GM21367 (cell line): Measurements from ENCODE around the gene GTSE1.

Experiments
- ATAC-seq: cut with Tn5 transposase; IDR thresholded peaks from one replicate; pipeline ENCODE4 v1.9.1; 2021; ENCODE audit not compliant: unreplicated experiment

Gene GTSE1

DNA sequence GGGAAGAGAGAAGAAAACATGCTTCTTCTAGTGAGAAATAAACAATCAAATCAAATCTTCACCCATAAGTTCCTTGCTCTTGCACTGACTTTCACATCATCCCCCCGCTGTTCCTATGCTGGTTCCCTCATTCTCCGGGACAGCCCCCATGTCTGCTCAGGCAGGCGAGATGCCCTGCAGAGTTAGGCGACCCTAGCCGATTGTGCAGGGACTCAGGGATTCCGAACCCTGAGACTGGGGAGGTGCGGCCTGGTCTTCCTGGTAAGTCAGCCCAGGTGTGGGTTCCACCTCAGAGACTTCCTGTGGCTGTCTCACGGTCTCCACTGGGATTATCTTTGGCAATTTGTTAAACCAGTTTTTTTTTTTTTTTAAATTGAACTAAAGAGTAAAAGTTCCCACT is 22.3 kb upstream of the GTSE1 start:
- ATAC-seq, result no peak

DNA sequence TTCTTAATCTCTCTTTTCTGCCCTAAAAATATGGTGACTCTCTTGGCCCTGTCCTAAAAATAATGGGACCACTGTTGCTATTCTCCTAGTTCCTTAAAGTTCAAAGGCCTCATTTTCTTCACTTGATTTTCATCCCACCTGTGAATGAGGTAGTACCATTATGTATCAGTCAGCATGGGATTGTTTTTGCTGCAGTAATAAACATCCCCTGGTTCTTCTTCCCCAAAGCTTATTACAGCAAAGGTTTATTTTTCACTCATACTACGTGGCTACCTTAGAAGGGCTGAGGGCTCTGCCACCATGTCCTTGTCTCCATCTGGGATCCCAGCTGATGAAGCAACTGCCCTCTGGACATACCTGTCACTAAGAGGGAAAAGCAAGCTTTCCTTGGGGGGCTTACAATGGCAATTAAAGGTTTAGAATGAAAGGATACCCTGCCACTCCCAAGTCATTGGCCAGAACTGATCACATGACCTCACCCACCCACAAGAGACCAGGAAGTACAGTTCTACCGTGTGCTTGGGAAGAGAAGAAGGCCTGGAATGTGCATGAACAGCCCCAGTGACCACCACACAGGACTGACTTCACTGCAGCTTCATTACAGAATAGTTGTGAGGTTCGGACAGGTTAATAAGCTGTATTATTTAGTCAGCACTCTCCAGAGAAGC is 21.1 kb upstream of the GTSE1 start:
- ATAC-seq, result no peak

DNA sequence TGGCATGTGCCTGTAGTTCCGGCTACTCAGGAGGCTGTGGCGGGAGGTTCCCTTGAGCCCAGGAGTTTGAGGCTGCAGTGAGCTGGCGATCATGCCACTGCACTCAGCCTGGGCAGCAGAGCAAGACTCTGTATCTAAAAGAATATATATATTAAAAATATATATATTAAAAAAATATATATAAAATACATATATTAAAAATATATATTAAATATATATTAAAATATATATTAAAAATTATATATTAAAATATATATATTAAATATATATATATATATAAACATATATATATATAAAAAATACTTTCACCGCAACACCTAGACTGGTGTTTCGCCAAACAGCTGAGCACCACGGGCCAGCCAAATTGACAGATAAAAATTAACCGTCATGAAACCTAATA is 20.1 kb upstream of the GTSE1 start:
- ATAC-seq, result no peak

DNA sequence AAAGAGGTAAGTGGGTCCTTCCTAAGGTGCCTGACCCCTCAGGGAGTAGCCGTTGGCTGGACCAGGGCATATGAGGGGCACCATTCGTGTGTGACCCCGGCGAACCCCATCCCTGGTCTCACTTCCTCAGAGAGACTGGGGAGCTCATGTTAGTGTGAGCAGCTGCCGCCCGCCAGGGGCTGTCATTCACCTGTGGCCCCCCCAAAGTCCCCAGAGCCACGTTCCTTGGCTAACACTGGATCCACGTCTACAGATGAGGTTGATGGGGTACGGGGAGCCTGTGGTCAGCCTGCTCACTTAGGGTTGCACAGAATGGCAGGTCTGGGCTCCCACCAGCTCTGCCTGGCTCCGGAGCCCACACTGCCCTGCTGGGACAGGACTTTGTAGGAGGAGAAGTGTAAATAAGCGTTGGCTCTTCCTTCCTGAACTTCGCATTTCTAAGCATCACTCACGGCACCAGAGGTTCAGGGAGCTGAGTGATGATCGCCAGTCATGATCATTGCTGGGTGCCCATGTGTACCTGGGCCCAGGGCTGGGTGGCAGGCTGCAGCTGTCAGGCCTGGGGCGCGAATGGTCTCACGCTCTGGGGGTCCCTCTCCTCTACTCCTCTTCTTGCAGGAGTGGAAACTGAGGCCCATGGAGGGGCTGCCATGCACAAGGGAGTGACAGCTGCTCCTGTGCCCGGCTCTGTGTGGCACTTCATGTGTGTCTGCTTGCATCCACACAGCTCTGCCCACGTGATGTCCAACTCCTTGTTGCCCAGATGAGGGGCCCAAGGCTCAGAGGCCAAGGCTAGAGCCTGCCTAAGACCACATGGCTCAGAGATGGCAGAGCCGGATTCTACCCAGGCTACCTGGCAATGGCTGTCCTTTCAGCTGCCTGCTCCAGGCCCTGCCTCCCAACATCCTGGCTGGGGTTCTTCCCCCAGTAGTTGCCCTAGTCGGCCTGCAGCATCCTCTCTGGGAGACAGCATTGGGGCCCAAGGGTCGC is 17.7 kb upstream of the GTSE1 start:
- no peak for ATAC-seq

DNA sequence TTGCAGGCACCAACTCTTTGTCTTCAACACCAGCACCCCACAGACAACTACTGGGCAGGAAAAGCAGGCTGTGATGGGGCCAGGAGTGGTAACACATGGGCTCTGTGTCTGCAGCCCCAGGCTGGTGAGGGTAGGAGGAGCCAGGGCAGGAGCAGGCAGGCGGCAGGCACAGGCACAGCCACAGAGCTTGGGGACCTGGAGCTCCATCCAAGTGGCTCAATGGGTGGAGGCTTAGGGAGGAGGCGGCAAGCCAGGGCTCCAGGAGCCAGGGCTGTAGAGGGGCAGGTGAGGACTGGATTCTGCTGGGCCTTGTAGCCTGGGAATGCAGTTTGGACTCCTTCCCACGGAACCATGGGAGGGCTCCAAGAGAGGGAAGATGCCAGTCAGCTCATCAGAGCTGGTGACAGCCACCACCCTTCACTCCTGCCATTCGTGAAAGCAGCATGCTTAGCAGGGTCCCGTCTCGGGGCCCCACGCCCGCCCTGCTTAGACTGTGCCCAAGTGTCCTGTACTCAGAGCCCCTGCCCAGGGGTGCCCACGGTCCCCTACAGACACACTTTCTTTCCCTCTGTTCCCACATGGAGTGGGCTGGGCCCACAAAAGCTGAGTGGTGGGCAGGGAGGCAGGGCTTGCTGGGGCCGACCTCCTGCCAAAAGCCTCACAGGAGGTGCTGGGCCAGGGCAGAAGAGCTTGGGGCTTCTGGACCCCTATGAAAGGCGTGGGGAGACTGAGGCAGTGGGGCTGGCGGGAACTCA is 16.4 kb upstream of the GTSE1 start:
- ATAC-seq, result no peak

DNA sequence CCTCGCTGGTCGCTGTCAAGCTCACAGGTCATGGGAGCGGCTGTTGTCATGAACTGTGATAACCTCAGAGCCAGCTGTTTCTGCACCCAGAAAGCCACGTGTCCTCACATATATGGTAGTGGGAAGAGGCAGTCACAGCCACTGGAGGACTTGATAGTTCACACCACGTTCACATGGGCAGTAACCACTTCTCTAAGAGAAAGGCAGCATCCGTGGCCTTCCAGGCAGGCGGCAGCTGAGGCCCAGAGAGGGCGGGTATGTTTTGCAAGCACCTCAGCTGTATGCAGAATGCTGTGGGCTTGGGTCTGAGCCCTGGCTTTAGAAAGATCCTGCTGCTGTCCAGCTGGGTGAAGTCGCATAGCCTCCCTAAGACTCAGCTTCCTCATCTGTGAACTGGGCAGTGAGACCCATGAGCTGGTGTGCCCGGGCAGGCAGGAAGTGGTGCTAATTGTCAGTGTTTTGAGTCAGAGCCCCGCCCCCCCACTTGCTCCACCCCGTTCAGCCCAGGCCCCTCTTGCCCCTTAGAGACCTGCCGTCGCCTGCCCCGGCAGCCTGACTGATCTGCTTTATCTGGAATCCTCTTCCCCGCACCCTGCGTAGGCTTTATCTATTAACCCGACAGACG is 15.6 kb upstream of the GTSE1 start:
- no peak for ATAC-seq

DNA sequence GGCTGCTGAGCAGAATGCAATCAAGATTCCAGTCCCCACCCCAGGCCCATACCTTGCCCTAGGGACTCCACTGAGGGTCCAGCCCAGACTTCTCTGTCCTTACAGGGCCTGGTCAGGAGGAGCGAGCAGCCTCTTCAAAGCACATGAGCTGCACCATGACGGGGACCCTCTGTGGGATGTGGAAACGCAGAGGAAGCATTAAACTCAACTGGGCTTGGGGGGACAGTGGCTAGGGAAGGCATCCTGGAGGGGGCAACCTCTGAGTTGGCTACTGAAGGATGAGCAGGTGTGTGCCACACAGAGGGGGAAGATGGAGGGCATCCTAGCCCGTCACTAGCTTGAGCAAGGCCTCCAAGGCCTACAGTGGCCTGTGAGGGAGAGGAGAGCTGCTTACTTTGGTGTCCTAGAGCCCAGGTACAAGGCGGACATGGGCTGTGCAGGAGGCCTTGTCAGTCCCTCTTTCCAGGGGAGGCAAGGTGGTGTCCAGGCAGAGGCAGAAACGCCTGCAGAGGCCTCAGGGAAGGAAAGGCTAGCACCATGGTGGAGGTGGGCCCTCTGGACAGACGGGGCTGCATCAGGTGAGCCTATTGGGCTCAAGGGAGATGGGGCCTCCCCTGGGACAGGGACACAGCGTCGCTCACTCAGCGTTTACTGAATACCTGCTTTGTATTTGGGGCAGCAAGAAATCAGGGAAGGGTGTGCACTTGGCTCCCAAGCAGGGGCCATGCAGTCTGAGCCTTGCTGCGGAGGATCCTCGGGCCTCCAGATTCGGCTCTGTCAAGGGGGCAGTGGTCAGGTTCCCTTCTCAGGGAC is 14.6 kb upstream of the GTSE1 start:
- ATAC-seq, result no peak

DNA sequence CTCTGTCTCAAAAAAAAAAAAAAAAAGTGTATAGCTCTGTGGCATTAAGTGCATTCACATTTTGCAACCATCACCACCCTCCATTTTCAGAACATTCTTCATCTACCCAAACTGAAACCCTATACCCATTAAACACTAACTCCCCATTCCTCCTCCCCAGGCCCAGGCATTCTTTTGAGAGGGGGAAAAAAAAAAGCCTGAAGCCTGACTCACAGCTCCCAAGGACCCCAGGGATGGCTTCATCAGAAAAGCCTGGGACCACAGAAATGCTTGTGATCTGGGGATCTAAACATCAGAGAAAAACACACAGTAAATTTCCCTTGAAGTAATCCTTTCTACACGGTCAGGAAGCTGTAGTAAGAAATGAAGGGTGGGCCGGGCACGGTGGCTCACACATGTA is 10.7 kb upstream of the GTSE1 start:
- no peak for ATAC-seq

DNA sequence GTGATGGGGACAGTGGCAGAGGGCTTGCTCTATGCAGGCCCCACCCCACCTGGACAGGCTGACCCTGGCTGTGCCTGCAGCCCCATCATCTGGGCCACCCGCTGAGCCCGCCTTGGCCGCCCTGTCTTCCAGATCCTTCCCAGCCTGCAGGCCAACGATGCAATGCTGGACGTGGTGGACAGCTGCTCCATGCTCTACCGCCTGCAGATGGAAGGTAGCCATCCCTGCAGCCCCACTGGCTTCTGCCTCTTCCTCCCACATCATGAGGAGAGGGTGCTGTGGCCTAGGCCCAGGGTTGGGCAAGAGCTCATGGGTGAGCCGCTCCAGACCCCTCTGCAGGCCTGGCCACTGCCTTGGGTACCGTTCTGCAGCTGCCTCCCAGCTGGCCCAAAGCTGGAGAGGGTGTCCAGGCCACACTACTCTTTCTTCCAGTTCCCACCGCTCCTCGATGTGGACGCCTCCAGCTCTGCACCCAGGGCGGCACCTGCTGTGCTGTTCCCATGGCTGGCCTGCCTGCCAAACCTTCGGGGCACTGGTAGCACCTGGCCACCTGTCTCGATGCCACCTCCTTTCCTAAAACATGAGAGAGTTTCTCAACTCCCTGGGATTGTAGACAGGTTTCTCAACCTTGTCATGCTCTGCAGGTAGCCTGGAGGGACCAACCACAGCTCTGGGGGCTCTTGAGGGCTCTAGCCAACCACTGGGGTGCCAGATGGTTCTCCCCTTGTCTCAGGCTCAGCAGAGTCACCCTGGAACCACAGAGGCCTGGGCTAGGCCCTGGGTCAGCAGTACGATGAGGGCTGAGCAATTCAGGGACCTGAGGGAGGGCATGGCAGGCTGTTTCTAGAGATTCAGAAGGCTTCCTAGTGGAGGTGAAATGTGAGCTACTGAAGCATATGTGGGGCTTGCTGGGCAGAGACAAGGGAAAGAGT is 9.5 kb upstream of the GTSE1 start:
- no peak for ATAC-seq

DNA sequence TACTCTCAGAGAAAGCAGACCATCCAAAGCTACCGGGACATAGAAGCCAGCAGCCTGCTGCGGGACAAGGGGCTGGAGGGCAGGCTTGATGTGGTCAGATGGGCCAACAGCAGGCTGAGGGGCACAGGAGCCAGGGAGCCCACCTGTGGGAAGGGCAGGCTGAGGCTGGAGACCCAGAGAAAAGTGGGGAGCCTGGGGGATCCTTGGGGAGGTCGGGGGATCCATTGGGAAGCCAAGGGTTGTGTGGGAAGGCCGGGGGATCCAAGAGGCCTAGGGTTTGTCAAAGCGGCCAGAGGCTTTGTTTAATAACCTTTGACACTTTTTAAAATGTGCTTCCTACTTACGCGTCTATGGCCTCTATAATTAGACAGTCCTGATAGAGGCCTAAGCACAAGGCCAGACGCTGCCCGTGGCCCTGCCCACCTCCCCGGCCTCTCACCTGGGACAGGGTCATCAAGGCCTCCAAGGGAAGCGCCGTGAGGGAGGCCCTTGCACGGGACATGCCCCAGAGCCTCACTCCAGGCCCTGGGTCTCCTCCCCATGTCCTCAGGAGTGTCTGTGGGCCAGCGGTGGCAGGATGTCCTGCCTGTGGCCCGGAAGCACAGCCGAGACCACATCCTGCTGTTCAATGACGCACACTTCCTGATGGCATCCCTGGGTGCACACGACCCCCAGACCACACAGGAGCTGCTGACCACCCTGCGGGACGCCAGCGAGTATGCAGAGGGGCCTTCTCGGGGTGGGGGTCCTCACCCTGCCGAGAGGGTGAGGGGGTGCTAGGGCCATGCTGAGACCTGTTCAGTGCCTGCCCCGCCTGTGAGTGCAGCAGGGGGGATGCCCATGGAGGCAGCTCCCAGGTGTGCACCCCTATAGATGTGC is 8.6 kb upstream of the GTSE1 start:
- no peak for ATAC-seq

DNA sequence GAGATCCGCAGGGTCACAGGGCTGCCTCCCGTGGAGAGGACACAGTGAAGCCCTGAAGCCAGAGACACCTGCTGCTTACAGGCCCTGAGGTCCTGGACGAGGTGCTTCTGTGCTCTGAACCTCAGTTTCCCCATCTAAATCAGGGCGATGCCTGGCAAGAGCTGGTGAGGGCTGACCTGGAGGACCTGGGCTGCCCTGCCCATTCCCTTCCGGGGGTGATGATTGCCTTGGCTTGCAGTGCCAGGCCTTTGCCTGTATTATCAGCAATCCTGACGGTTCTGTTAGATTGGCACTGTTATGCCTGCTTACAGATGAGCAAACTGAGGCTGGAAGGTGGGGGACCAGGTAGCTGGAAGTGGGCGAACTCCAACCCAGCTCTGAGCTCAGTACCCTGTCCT is 7.8 kb upstream of the GTSE1 start:
- ATAC-seq, result no peak

DNA sequence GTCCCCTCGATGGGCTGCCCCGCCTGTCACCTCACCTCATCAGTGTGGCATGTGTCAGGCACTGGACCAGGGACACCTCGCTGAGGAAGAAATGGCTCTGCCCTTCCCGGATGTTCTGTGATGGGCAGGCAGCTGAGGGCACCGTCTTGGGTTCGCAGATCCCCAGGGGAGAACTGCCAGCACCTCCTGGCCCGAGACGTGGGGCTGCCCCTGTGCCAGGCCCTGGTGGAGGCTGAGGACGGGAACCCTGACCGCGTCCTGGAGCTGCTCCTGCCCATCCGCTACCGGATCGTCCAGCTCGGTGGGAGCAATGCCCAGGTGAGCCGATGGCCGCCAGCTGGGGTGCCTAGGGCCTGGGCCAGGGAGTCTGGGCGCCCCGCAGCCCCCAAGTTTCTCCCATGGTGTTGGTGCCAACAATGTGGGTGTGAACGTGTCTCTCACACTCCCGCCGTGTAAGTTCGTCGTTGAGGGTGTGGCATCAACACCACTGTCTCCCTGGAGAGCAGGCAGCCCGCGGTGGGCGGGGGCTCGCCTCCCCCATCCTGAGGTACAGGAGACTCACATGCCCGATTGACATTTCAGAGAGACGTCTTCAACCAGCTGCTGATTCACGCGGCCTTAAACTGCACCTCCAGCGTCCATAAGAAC is 7.3 kb upstream of the GTSE1 start:
- no peak for ATAC-seq

DNA sequence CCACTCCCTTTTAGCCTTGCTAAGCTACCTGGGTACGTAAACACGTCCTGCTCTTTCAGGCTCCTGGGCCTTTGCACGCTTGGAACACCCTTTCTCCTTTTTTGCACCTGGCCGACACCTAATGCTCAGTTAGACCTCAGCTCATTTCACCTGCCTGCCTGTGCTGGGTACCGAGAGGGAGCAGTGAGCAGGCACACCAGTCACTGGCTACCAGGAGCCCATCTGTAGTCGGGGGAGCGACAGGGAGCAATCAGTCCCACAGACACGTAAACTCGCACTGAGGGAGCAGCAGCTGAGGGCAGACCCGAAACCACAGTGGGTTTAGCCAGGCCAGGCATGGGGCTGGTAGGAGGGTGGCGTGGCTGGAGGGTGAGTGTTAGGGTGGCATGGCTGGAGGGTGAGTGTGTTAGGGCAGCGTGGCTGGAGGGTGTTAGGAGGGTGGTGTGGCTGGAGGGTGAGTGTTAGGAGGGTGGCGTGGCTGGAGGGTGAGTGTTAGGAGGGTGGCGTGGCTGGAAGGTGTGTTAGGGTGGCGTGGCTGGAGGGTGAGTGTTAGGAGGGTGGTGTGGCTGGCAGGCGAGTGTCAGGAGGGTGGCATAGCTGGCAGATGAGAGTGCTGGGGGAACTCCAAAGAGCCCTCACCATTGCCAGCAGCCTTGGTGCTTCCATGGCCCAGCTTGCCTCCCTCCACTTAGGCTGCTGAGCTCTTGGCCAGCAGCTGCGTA is 6.4 kb upstream of the GTSE1 start:
- no peak for ATAC-seq

DNA sequence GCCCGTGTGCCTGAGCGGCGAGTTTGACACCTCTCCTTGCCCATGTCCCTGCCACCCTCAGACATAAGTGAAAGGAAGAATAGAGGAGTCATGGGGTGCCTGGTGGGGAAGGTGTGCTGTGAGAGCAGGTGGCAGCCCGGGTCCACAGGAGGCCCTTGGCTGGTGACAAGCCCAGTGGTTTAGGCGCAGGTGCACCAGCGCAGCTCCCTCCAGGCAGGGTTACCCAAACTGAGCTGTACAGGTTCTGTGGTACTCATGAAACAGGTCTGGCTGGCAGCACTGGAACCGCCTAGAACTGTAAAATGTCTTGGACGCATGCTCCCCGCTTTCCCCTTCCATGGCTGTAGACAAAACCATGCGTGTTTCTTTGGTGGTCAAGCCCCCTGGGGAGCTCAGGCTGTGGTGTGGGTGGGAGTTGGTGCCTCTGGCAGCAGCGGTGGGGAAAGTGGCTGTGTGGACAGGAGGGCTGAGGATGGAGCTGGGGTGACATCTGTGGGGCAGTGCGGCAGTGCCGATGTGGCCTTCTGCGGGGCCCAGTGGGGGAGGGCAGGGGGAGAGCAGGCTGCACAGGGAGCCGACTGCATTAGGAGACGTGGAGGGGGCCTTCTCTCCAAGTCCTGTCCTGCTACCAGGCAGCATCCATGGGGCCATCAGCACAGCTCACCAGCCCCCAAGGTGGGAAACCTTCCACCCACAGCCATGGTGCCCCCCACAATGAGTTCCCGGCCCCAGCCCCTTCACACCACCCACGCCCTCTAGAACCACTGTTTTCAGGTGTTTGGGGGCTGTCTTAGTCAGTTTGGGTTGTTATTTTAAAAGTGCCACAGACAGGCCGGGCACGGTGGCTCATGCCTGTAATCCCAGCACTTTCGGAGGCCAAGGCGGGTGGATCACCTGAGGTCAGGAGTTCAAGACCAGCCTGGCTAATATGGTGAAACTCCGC is 5.6 kb upstream of the GTSE1 start:
- no peak for ATAC-seq

DNA sequence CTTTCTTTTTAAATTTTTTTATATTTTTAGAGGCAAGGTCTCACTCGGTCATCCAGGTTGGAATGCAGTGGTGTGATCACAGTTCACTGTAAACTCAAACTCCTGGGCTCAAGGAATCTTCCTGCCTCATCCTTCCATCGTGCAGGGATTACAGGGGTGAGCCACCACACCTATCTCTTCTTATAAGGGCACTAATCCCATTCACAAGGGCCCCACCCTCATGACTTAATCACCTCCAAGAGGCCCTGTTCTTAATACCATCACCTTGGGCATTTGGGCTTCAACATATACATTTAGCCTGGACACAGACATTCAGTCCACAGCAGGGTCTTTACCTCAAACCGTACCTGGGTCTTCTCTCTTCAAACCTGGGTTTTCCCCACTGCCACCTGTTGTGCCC is 4.5 kb upstream of the GTSE1 start:
- ATAC-seq, result no peak

DNA sequence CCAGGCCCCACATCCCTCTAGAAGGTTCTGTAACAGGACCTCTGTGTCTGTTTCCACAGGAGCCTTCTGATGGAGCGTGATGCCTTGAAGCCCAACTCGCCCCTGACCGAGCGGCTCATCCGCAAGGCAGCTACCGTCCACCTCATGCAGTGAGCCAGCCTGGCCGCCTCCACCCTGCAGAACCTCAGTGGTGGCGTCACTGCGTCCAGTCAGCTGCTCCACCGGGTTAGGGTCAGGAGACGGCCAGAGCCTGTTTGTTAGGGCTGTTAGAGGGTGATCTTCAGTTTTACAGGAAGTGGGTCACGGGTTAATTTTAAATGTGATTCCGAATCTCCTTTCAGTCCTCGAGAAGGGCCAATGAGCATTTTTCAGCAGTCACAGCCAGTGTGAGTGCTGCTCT is 3.9 kb upstream of the GTSE1 start:
- ATAC-seq, result no peak
